Stimulated activated CD4-positive, alpha-beta T cell treated with anti-CD3 and anti-CD28 coated beads, Interleukin-4, amount 100 ng/mL, for 48 hours (primary cell): Measurements from ENCODE around the gene TTC39B.
"Not testable (repeated sequence)": the region's sequence is repeated elsewhere in the genome, so short reads cannot be mapped to it uniquely, and the experiment has no call there.

Source experiments
- DNase-seq, 2 donors: peaks; one replicate each; pipeline ENCODE4 v3.0.0-alpha.2; 2020; ENCODE audit warnings: low read depth in 2 of 2

The TTC39B gene

DNA sequence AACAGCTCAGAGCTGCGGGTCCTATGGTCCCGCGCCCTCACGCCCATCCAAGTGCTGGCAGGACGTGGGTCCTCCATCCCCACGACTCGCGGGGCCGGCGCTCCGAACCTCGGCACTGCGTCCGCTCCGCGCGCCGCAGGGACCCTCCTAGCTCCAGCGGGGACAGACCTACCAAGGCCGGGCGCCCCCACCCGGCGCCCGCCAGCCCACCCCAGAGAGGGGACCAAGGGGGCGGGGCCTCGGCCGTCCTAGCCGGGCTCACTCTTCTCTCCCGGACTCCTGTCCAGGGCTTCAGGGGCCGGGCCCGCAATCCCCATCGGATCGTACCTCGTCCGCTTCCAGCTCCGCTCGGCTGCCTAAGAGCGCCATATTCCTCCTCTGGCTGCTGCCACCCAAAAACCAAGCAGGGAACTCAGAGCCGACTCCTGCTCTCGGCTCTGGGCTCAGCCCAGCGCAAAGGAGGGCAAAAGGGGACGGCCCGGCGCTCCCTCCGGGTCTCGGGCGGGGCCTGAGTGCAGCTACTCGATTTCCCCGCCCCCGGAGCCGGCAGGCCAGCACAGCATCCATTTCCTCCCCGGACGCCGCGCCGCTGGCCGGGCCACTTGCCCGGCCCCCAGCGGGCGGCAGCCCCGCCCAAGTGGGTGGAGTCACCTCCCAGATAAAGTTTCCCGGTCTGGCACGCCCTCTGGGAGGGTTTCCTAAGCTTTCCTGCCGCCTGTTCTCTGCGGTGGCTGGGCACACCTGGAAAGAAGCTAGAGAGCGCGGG lies at the start of gene TTC39B:
Gene TTC39B (minus strand): TSS at position 460 of the 766 bp plus-strand sequence. CDS start 91 bp downstream, at position 369.
- peak; percentile 61 to 83 for DNase-seq

DNA sequence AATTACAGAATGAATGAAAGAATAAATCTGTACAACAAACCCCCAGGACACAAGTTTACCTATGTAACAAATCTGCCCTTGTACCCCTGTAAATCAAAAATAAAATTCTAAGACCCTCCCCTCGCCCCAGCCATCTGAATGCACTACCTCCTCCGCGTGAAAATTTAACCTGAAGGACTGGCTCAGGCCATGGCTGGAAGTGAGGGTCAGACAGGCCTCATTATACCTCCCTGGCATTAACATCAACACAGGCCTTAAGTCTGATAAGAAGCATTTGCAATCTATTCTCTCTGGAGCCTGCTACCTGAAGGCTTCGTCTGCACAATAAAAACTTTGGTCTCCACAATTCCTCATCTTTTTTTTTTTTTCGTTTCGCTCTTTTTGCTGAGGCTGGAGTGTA lies 48.7 kb upstream of the TTC39B start:
- no peak for DNase-seq

DNA sequence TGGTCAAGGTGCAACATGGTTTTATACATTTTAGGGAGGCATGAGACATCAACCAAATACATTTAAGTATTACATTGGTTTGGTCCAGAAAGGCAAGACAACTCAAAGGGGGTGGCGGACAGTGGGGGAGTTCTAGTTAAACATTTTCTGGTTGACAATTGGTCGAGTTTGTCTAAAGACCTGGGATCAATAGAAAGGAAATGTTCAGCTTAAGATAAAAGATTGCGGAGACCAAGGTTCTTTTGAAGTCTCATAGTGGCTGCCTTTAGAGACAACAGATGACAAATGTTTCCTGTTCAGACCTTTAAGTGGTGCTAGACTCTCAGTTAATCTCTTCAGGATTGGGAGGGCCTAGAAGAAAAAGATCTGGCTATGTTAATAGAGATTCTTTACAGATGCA lies 47.7 kb upstream of the TTC39B start:
- no peak for DNase-seq

DNA sequence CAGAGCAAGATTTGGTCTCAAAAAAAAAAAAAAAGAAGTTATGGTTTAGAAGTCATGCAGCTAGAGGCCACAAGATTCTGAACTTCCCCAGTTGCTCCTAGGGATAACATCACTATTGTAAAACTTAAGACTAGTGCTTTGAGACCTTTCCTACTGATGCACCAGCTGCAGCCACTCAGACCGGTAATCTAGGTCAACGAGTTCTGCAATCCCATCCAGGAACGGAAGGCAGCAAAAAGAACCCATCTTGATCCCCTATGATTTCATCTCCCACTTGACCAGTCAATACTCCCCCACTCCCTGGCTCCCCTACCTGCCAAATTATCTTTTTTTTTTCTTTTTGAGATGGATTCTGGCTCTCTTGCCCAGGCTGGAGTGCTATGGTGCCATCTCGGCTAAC lies 46.9 kb upstream of the TTC39B start:
- DNase-seq = no peak

DNA sequence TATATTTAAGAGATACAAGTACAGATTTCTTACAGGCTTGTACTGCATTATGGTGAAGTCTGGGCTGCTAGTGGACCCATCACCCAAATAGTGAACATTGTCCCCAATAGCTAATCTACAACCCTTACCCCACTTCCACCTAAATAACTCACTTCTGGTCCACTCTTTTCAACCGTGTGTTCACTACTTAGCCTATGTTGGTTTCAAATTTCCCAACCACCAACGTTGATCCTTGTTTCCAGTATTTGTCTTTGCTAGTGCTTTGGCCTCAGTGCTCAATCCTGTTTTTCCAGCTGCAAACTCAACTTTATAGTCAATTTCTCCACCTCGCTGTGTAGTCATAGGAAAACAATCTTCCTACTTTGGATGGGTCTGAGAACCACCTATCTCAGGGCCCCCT lies 45.3 kb upstream of the TTC39B start:
- no peak for DNase-seq

DNA sequence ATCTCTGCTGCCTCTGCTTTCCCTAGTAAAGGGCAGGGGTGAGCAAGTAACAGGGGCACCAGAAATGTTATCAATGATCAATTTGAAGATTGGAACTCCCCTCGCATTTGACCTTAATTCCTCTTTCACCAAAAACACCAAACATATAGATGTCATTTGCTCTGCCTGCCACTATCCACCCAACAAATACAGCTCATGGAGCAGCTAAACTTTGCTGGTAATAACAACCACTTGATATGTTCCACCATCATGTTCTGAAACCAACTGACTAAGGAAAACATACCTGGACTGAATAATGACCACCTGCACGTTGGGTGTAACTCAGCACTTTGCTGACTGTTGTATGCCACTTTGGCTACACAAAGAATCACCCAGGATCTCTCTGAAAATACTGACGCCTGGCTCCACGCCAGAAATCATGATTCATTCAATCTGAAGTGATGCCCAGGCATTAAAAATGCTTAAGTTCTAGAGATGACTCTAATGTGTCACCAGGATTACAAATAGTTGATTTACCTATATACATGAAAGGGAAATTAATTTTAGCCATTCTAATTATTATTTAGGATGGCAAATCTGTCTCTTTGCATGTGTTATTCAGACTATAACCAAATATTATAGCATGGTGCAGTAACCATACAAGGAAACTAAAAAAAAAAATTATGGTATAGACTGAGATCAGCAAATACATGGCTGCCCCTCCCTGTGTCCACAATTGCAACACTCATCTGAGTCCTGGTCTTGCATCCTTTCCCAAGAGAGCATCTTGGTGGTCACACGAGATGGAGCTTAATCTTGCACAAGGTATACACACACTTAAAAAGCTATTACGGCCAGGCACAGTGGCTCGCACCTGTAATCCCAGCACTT lies 43.1 kb upstream of the TTC39B start:
- peak in 1 of 2 donors; percentile 26 for DNase-seq

DNA sequence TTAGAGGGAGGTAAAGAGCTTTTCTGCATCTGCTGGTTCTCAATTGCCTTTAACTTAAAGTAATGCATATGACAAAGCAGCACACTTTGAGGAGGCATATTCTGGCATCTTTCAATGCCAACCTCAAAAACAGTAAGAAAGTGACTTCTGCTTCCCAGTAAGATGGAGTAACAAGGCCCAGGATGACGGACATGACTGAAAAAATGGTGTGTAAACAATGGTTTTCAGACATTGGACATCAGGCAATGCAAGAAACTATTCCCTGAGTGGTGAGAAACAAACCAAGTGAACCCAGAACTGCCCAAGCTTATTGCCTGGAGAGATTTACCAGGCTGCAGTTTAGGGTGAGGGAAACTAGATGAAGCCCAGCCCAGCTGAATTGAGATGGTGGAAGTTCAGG lies 39.8 kb upstream of the TTC39B start:
- no peak for DNase-seq

DNA sequence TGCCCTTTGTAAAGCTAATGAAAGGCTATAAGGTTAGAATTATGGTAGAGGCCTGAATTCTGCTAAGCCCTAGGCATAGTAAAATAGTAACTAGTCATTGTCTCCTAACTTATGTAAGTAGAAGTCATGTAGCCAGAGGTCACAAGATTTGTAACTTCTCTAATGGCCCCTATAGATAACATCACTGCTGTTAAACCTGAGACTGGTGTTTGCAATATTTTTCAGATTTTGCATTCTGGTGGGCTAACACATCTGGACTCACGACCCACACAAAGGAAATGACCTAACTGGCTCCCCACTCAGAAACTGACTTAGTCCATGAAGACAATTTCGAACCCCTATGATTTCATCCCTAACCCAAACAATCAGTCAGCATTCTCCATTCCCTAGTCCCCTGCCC lies 37.2 kb upstream of the TTC39B start:
- DNase-seq = no peak

DNA sequence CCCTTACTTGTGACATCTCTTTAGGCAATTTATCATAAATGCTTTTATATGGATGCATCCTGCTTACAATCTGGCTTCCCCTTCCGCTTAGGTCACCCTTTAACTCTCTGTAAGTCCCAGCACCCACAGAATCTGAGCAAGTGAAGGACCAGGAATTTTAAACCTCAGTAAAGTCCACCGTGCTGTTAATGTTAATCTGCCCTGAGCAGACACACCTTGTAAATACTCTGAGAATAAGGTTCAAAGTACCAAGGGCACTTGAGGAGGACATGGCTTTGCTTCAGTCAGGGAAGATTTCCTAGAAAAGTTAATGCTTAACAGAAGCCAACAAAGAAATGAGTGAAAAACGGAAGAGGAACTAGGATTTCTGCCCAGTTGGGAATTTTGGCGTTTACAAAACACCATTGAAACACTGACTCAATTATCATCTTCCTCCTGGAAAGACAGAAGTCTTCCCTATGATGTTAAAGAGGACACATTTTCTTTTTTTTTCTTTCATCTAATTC lies 26.4 kb upstream of the TTC39B start:
- DNase-seq = no peak

DNA sequence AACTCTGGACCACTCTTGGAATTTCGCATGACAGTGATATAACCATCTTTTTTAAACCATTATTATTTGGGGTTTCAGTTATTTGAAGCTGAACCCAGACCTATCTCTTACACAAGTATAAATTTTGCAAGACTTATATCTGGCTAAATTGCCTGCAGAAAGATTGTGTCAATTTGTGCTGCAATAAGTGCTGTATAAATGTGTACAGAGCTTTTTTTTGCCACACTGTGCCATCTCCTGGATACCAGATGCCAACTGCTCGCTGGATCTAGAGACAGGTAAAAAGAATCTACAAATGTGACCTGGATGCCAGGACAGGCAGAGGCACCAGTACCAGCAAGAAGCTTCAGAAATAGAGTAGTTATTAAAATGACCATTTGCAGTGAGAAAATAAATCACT lies 25.9 kb upstream of the TTC39B start:
- DNase-seq = no peak

DNA sequence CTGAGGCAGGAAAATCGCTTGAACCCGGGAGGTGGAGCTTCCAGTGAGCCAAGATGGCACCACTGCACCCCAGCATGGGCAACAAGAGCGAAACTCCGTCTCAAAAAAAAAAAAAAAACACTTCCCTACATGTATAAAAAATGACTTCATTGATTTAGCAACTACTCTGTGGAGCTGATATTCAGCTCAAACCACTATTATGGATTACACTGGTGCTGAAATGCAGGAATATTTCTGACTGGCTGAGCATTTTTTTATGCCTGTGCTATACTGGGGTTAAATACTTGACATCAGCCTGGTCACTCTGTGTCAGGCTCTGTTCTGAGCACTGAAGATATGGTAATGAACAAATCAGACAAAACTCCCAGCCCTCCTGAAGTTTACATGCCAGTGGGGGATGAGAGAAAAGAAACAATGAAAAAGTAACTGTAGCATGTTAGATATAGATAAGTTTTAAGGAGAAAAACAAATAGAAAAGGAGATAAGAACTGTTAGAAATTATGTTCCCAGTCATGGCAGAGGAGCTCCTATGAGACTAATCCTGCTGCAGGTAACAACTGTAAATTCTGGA lies 22.6 kb upstream of the TTC39B start:
- DNase-seq = no peak

DNA sequence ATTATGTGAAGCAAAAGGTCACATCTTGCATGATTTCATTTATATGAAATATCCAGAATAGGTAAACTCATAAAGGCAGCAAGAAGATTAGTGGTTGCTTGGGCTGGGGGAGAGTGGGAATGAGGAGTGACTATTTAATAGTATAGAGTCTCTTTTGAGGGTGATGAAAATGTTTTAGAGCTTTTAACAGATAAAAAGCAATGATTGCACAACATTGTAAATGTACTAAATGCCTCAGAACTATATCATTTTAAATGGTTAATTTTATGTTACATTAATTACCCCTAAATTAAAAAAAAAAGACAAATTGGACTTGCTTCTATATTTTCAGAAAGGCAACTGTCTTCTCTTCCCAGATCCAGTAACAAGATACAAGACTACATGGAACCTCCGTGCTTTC lies 21.9 kb upstream of the TTC39B start:
- no peak for DNase-seq

DNA sequence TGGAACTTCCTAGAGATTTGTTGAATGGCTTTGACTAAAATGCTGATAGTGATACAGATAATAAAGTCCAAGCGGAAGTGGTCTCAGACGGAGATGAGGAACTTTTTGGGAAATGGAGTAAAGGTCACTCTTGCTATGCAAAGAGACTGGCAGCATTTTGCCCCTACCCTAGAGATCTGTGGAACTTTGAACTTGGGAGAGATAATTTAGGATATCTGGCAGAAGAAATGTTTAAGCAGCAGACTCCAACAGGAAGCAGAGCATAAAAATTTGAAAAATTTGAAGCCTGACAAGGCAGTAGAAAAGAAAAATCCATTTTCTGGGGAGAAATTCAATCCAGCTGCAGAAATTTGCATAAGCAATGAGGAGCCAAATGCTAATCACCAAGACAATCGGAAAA lies 15.7 kb upstream of the TTC39B start:
- not testable (repeated sequence) for DNase-seq

DNA sequence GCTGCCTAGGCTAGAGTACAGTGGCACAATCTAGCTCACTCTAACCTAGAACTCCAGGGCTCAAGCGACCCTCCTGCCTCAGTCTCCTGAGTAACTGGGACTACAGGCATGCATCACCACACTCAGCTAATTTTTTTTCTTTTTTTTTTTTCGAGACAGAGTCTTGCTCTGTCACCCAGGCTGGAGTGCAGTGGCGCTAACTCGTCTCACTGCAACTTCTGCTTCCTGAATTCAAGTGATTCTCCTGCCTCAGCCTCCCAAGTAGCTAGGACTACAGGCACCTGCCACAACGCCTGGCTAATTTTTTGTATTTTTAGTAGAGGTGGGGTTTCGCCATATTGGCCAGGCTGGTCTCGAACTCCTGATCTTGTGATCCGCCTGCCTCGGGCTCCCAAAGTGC lies 12.6 kb upstream of the TTC39B start:
- not testable (repeated sequence) for DNase-seq

DNA sequence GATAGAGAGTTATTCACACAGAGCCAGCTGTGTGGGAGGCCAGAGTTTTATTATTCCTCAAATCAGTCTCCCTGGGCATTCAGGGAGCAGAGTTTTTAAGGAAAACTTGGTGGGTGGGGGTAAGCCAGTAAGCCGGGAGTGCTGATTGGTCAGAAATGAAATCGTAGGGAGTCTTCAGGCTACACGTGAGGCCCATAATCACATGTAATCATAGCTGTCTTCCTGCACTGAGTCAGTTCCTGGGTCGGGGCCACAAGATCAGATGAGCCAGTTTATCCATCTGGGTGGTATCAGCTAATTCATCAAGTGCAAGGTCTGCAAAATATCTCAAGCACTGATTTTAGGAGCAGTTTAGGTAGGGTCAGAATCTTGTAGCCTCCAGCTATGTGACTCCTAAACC lies 10.8 kb upstream of the TTC39B start:
- no peak for DNase-seq

DNA sequence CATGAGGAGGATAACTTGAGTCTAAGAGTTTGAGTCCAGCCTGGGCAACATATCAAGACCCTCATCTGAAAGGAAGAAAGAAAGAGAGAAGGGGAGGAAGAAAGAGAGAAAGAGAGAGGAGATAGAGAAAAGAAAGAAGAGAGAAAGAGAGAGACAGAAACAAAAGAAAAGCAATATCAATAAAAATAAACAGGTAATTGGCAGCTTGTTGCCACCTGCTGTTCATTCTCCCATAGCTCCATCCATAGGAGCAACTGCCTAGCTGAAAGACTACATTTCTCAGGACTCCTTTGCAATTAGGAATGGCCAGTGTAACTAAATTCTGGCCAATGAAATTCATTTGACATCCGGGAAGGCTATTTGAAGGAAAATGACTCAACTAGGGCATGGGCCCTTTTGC lies 4.6 kb upstream of the TTC39B start:
- DNase-seq = no peak

DNA sequence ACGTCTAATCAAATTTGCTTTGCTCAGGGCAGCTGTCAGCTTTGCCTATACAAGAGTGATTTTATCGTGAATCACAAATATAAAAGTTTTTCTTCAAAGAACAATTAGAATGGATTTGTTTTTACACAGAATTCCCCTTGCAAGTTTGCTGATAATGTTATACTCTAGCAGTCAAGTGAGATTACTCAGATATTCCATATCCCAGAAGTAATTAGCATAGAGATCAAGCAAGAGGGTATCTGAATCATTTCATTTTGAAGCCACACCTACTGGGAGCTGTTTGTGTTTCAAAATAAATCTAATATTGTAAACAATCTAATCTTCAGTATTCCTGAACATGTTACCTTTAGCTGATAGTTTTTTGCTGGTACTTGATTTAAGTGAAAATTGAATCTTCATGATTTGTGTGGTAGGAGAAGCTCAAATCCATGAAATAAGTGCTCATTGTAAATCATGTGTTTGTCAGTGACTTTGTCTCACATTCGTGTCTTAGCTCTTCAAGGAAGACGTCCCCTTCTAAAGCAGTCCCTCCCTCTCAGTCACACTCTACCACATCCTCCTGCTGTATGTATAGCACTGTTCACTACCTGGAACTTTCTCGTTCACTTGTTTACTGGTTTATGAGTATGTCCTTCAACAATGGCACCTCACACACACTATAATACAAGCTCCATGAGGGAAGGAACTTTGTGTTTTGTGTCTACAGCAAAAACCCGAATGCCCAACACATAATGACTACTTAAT lies 3.3 kb upstream of the TTC39B start:
- no peak for DNase-seq

DNA sequence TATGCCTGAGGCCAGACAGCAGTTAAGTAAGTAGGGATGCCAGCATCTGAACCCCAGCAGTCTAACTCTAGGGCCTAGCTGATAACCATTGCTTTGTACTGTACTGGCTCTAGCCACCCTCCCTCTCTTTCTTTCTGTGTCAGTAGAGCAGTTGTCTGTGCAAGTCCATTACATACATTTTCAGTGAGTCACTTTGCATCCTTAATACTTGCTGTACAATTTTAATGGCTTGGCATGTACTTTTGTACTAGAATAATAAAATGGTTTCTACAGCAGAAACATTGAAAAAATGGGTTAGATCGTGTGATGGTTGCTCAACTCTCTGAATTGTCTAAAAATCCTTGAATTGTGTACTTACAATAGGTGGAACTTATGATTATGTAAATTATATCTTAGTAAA lies 1.5 kb upstream of the TTC39B start:
- DNase-seq = no peak

DNA sequence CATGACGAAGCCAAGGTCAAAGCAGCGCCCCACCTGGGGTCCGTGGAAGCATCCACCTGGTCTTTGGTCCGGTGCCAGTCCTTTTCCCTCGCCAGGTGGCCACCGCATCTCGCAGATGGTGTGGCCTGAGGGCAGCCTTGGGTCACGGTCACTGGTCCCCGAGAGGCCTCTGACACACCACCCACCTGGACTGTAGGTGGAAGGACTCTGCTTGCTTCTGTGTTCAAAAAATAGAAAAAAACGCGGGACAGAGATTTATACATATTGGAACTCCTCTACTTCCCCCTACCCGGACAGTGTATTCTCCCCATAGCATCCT lies 466 bp upstream of the TTC39B start:
- DNase-seq = no peak

DNA sequence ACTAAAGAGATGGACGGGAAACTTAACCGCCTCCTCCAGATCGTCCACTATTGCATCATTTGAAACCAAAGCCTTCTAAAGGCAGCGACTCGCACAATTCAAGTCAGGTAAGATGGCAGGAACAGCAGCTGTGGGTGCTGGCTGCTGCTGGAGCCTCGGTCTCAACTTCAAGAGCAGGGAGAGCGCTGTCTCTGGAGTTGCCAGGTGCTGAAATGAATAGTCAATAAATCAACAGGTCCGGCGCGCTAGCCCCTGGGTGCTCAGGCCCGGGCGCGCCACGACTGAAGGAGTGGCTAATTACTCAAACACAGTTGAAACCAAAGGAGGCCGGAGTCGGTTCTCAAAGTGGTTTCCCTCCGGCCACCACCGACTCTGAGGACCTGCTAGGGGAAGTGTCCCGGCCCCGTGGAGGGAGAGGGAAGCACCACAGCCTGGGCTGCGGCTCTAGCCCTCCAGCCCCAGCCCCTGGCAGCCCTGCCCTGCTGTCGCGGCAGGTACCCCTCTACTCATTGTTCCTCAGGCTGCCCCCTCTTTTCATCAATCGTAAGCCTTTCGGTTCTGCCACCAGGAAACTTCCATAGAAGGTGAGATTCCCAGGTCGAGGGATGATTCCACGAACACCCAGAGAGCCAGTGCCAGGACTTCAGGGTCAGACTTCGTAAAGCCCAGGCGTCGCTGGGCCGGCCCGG lies 804 bp downstream of the TTC39B start:
- DNase-seq = no peak

DNA sequence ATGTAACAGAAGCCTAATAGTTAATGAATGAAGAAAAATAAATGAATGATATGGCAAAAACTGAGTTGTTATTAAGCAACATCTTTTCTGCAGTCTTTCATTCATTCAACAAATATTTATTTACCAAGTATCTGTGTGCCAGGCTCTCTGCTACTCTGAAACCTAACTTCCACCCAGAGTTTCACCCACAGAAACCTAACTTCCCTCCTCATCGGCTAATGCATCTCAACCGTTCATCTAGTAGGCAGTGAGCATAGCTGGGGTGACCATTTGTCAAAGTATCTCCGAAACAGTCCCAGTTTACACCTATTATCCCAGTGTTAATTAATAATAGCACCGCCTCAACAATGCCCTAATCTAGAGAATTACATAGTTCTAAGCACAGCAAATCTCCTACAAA lies 1.5 kb downstream of the TTC39B start:
- DNase-seq = no peak
